ENCODE measurements around the gene IQCK. TPM values are rescaled to one million over a fixed set of nuclear protein-coding genes. Genes with fewer than 3 reads are reported as not detected.

The IQCK gene
- total and polyA plus RNA-seq, 2 donors (not counting 3 experiments of a cell fraction or from before 2014, with no cell fraction given), result 17.2 to 18.1 TPM

GRCh38 chr16:19680881-19681340 is 37.2 kb upstream of the IQCK start:
- Histone ChIP-seq H3K27ac (ENCODE audit: insufficient read depth, low read depth, low read length) (no peak overlapping the region), H3K9me1 (replicated peaks; ENCODE audit: control insufficient read depth, extremely low read depth, insufficient read depth, low read length) (no peaks in the 10 kb centered on the region), H4K20me1 (replicated peaks; ENCODE audit: control insufficient read depth, extremely low read depth, insufficient read depth, low read length) (no peaks in the 10 kb centered on the region), H3K4me3 (replicated peaks in 1 of 3; ENCODE audit: insufficient read depth in 1 of 3, low read depth in 1 of 3, low read length in 3 of 3) (no peak overlapping the region), H2AFZ (ENCODE audit: low read depth, low read length) (no peak overlapping the region), H3K4me1 (ENCODE audit: control insufficient read depth, extremely low read depth, insufficient read depth, low read length) (no peaks in the 10 kb centered on the region), H3K9me3 (replicated peaks; ENCODE audit: control insufficient read depth, insufficient read depth, low read length) (no peaks in the 10 kb centered on the region), H3K27me3 (ENCODE audit: control insufficient read depth in 2 of 2, insufficient read depth in 2 of 2, low read length in 2 of 2) (no peaks in the 10 kb centered on the region), H3K4me2 (ENCODE audit: insufficient read depth, low read length) (no peak overlapping the region), H3K79me2 (ENCODE audit: control insufficient read depth, insufficient read depth, low read length) (no peaks in the 10 kb centered on the region), H3K9ac (replicated peaks; ENCODE audit: extremely low read depth, insufficient read depth, low read length) (no peak overlapping the region), H3K36me3 (ENCODE audit: control insufficient read depth in 2 of 2, extremely low read depth in 1 of 2, insufficient read depth in 2 of 2, low read length in 2 of 2) (peaks cover 9 to 13% of the 10 kb centered on the region in 2 experiments)
- CTCF ChIA-PET, result interaction anchor here (0.6 to 2.6 kb wide), 10 partner anchors 13 to 218 kb away, joined by 3 to 11 read pairs (median 4); partner anchors contain the start of gene GPRC5B
- TF ChIP-seq JUN (IDR thresholded peaks at IDR 0.05; ENCODE audit: borderline replicate concordance, insufficient read depth, insufficient read length, low read depth) (no peak), CTCF (IDR thresholded peaks at IDR 0.05; ENCODE audit: extremely low read depth in 1 of 2, insufficient read depth in 1 of 2, low read depth in 1 of 2, low read length in 2 of 2) (peak in 1 of 2 donors; percentile 7), GATA2 (IDR thresholded peaks at IDR 0.05; ENCODE audit: insufficient read depth, insufficient read length, low read depth, low read length) (no peak)
- FAIRE-seq (no peak), DNase-seq (ENCODE audit: low read depth, low spot score) (no peak)
- no TSS peak for BruUV-seq (replicated peaks)
- POLR2A ChIA-PET, result interaction anchor here (0.6 kb wide), 1 partner anchor 203 kb away, joined by 7 read pairs; no protein-coding TSS in a partner anchor
- intact Hi-C loops (cut with micrococcal nuclease) (no loop called here), dilution Hi-C loops (cut with MboI; ENCODE audit: extremely low pct_ligation_motif_present, low sequenced_read_pairs) (no loop called here)

DNA sequence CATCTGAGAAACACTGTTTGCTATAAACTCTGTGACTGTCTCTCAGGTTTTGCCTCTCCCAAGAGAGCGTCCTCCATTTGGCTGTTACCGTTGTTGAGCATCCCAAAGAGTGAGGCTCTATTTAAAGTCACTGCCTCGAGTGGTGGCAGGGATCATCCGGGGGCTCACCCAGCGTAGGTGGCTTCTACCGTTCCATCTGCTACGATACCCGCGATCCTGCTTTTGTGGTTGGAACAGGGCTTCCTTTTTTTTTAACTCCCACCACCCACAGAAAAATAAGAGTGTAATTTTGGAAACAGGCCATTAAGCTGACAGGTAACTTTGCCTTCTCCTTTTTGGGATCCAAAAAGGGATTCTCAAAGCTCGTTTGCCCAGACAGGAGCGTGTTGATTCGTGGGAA is 36.4 kb upstream of the IQCK start:
- Histone ChIP-seq H3K27me3 (ENCODE audit: control insufficient read depth in 2 of 2, insufficient read depth in 2 of 2, low read length in 2 of 2) (no peaks in the 10 kb centered on the region), H3K27ac (ENCODE audit: insufficient read depth, low read depth, low read length) (no peak overlapping the region), H3K4me3 (replicated peaks in 1 of 3; ENCODE audit: insufficient read depth in 1 of 3, low read depth in 1 of 3, low read length in 3 of 3) (no peak overlapping the region), H3K79me2 (ENCODE audit: control insufficient read depth, insufficient read depth, low read length) (no peaks in the 10 kb centered on the region), H2AFZ (ENCODE audit: low read depth, low read length) (no peak overlapping the region), H3K9me1 (replicated peaks; ENCODE audit: control insufficient read depth, extremely low read depth, insufficient read depth, low read length) (no peaks in the 10 kb centered on the region), H3K4me2 (ENCODE audit: insufficient read depth, low read length) (no peak overlapping the region), H4K20me1 (replicated peaks; ENCODE audit: control insufficient read depth, extremely low read depth, insufficient read depth, low read length) (no peaks in the 10 kb centered on the region), H3K9me3 (replicated peaks; ENCODE audit: control insufficient read depth, insufficient read depth, low read length) (no peaks in the 10 kb centered on the region), H3K9ac (replicated peaks; ENCODE audit: extremely low read depth, insufficient read depth, low read length) (no peak overlapping the region), H3K36me3 (ENCODE audit: control insufficient read depth in 2 of 2, extremely low read depth in 1 of 2, insufficient read depth in 2 of 2, low read length in 2 of 2) (peaks cover 8 to 13% of the 10 kb centered on the region in 2 experiments), H3K4me1 (ENCODE audit: control insufficient read depth, extremely low read depth, insufficient read depth, low read length) (no peaks in the 10 kb centered on the region)
- no TSS peak for BruUV-seq (replicated peaks)
- no peak for DNase-seq (ENCODE audit: low read depth, low spot score)
- FAIRE-seq, result no peak
- intact Hi-C loops (cut with micrococcal nuclease) (no loop called here), dilution Hi-C loops (cut with MboI; ENCODE audit: extremely low pct_ligation_motif_present, low sequenced_read_pairs) (no loop called here)
- TF ChIP-seq CTCF (IDR thresholded peaks at IDR 0.05; ENCODE audit: extremely low read depth in 1 of 2, insufficient read depth in 1 of 2, low read depth in 1 of 2, low read length in 2 of 2) (no peak), FOS (IDR thresholded peaks at IDR 0.05; ENCODE audit: borderline replicate concordance, insufficient read depth, low read length) (no peak), MAX (IDR thresholded peaks at IDR 0.05; ENCODE audit: insufficient read depth, insufficient read length) (no peak), POLR2AphosphoS5 (IDR thresholded peaks at IDR 0.05; ENCODE audit: insufficient read depth, low read depth, low read length) (no peak), MYC (IDR thresholded peaks at IDR 0.05; ENCODE audit: low read depth, low read length) (no peak), GATA2 (IDR thresholded peaks at IDR 0.05; ENCODE audit: insufficient read depth, insufficient read length, low read depth, low read length) (no peak), EZH2 (IDR thresholded peaks at IDR 0.05; ENCODE audit: borderline replicate concordance, low read depth, low read length, severe bottlenecking) (no peak), JUN (IDR thresholded peaks at IDR 0.05; ENCODE audit: borderline replicate concordance, insufficient read depth, insufficient read length, low read depth) (no peak)
- ChIA-PET POLR2A (no interaction called here), CTCF (interaction anchor here (0.7 to 2.6 kb wide), 8 partner anchors 12 to 205 kb away, joined by 3 to 11 read pairs (median 4); partner anchors contain the start of gene GPRC5B)

Data from endothelial cell of umbilical vein (primary cell).